ENCODE data around the gene OSBPL9.
A peak's percentile ranks its signal among the peaks of the same experiment; 100 is the strongest.

OSBPL9 gene, protein sequence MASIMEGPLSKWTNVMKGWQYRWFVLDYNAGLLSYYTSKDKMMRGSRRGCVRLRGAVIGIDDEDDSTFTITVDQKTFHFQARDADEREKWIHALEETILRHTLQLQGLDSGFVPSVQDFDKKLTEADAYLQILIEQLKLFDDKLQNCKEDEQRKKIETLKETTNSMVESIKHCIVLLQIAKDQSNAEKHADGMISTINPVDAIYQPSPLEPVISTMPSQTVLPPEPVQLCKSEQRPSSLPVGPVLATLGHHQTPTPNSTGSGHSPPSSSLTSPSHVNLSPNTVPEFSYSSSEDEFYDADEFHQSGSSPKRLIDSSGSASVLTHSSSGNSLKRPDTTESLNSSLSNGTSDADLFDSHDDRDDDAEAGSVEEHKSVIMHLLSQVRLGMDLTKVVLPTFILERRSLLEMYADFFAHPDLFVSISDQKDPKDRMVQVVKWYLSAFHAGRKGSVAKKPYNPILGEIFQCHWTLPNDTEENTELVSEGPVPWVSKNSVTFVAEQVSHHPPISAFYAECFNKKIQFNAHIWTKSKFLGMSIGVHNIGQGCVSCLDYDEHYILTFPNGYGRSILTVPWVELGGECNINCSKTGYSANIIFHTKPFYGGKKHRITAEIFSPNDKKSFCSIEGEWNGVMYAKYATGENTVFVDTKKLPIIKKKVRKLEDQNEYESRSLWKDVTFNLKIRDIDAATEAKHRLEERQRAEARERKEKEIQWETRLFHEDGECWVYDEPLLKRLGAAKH

DNA sequence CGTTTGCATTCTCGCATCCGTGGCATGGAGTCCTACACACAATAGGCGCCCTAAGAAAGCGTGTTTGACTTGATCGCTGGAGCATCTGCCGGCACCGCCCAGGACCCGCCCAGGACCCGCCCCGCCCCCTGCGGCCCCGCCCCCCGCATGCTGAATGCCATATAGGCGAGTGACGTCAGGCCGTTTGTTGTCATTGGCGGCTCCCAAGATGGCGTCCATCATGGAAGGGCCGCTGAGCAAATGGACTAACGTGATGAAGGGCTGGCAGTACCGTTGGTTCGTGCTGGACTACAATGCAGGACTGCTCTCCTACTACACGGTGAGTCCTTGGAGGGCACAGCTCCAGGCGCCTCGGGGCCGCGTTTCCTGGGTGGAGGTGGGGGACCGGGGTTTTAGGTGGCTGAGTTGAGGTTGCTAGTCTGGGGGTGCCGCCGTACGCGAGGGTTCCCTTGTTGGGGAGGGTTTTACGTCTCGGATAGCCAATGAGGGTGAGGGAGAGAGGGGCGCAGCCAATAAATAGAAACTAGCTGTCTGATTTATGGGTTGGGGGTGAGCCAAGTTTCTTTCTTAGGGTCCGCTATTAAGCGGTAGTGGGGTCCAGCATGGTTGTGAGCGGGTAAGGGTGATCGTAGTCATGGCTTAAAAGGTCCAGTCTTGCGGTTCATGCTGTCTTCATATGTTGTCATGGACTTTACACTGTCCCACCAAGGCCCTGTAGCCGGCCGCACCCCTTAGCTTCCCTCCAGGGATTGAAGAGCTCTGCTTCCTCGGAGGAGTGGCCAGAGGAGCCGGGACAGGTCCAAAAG is at the start of gene OSBPL9:
OSBPL9 (plus strand) TSS at position 190 of the 806 bp plus-strand sequence; CDS start at position 209, 19 bp downstream.
- TF ChIP-seq CTCF (IDR thresholded peaks at IDR 0.05; ENCODE audit: low read depth, low read length) = no peak
- peak within 1 kb of the TSS; percentile 90 for H3K27ac ChIP-seq
- H3K4me3 ChIP-seq (ENCODE audit: low read depth, low read length) = peak within 1 kb of the TSS; percentile 52
- no peaks in the 10 kb centered on the region for H3K27me3 ChIP-seq (ENCODE audit: insufficient read depth, low read depth, severe bottlenecking)
- peak; percentile 85 for DNase-seq
- no peaks in the 10 kb centered on the region for H3K9me3 ChIP-seq (ENCODE audit: severe bottlenecking)
- no peaks in the 10 kb centered on the region; the same call in 1 of the 2 replicates for H3K36me3 ChIP-seq

DNA sequence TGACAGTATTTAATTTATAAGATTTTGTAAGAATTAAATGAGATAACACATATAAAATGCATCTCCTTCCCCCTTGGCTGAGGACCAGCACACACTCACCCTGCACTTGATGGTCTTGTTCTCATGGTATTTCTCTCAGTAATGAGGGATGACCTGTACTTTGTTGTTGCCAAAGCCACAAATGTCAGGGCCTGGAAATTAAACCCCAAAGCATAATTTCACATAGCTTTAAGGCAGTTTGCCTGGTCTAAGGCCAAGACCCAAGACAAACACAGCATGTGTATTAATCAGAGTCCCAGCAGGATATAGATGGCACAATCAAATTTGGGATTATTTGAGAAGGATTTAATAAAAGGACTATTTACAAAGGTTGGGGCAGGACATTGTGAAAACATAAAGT is 49.2 kb upstream of the OSBPL9 start:
- TF ChIP-seq CTCF (IDR thresholded peaks at IDR 0.05; ENCODE audit: low read depth, low read length) = no peak
- Histone ChIP-seq H3K4me3 (ENCODE audit: low read depth, low read length) (no peak overlapping the region), H3K27me3 (ENCODE audit: insufficient read depth, low read depth, severe bottlenecking) (no peaks in the 10 kb centered on the region), H3K9me3 (ENCODE audit: severe bottlenecking) (no peaks in the 10 kb centered on the region), H3K27ac (no peak overlapping the region), H3K36me3 (no peaks in the 10 kb centered on the region)
- no peak for DNase-seq

- H3K9me3 ChIP-seq (ENCODE audit: severe bottlenecking) = no peaks in the 10 kb centered on the region
- no peak overlapping the region for H3K27ac ChIP-seq
- TF ChIP-seq CTCF (IDR thresholded peaks at IDR 0.05; ENCODE audit: low read depth, low read length) = no peak
- no peak for DNase-seq
- H3K36me3 ChIP-seq = no peaks in the 10 kb centered on the region
- H3K4me3 ChIP-seq (ENCODE audit: low read depth, low read length) = no peak overlapping the region
- H3K27me3 ChIP-seq (ENCODE audit: insufficient read depth, low read depth, severe bottlenecking) = no peaks in the 10 kb centered on the region
Observed at GRCh38 chr1:51568231-51568935, 48.5 kb upstream of the OSBPL9 start.

DNA sequence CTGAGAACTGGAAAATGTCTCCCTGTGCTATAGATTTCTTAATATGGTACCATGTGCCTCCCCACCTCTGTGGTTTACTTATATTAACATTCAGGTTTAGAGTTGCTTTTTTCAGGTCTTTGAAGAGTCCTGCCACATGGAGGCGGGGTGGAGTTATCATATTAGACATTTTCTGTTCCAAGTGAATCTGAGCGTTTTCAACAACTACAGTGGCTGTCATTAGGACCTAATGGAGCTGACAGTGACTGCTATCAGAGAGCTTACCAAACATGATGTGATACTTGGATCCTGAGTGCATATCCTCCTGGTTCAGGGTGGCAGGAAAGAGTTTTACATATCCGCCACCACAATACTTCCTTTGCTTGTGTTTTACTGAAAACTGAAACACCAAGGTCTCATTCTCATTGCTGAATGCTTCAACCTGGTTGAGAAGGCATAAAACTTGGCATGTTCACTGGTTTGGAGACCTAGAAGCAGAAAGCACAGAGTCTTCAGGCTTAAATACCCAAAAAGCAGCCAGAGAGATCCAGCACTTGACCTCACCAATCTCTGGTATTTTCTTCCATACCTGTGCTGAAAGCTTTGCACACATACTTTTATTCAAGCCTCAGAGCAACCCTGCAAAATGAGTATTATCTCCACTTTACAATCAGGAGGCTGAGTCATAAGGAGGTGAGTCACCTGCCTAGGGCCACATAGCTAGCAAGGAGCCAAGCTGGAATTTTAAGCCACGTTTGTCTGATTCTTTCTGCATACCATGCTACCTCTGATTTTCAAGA is 47.4 kb upstream of the OSBPL9 start:
- Histone ChIP-seq H3K27ac (no peak overlapping the region), H3K27me3 (ENCODE audit: insufficient read depth, low read depth, severe bottlenecking) (no peaks in the 10 kb centered on the region), H3K36me3 (no peaks in the 10 kb centered on the region), H3K4me3 (ENCODE audit: low read depth, low read length) (no peak overlapping the region), H3K9me3 (ENCODE audit: severe bottlenecking) (no peaks in the 10 kb centered on the region)
- no peak for TF ChIP-seq CTCF (IDR thresholded peaks at IDR 0.05; ENCODE audit: low read depth, low read length)
- DNase-seq = peak; percentile 18
